Neural progenitor cell (in vitro differentiated cells): Measurements from ENCODE around the gene RELL1.

ENCODE experiments used
- EZH2 ChIP-seq: fragments of 200-600 bp; sonication (generic); IDR thresholded peaks from 2 replicates; pipeline ENCODE4 v1.6.1; 2017; ENCODE audit warnings: antibody characterized with exemption, mild to moderate bottlenecking, moderate library complexity
- EZH2phosphoT487 ChIP-seq: fragments of 200-600 bp; sonication (generic); IDR thresholded peaks from 2 replicates; pipeline ENCODE4 v1.6.1; 2017; ENCODE audit warnings: antibody characterized with exemption
- TF ChIP-seq, protein P1 (sequence below): fragments of 200-600 bp; sonication (generic); IDR thresholded peaks from 2 replicates; pipeline ENCODE4 v1.5.1; 2017; ENCODE audit warnings: antibody characterized with exemption, mild to moderate bottlenecking

DNA sequence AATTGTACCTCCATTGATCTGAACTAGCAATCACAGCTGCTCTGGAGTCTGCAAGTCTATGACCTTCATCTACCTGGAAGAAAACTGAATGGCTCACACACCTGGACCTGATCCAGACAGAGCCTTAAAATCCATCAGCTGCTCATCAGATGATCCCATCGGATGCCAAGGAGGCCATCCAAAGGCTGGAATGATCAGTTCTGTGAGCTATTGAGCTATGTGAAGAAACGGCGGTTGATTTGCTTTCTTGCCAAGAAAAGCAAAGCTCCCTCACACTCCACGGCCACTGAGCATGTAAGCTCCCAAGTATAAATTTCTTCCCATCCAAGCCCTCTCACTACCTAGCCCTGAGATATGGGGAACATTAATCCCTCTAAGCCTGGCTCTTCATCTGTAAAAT is 63.1 kb downstream of the RELL1 start:
- TF ChIP-seq, protein P1, sequence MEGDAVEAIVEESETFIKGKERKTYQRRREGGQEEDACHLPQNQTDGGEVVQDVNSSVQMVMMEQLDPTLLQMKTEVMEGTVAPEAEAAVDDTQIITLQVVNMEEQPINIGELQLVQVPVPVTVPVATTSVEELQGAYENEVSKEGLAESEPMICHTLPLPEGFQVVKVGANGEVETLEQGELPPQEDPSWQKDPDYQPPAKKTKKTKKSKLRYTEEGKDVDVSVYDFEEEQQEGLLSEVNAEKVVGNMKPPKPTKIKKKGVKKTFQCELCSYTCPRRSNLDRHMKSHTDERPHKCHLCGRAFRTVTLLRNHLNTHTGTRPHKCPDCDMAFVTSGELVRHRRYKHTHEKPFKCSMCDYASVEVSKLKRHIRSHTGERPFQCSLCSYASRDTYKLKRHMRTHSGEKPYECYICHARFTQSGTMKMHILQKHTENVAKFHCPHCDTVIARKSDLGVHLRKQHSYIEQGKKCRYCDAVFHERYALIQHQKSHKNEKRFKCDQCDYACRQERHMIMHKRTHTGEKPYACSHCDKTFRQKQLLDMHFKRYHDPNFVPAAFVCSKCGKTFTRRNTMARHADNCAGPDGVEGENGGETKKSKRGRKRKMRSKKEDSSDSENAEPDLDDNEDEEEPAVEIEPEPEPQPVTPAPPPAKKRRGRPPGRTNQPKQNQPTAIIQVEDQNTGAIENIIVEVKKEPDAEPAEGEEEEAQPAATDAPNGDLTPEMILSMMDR = no peak
- TF ChIP-seq EZH2 = no peak
- no peak for TF ChIP-seq EZH2phosphoT487
